ENCODE results near the gene RASGRF1.

RASGRF1 gene

GRCh38 chr15:78932258-78932808 lies 158.2 kb downstream of the RASGRF1 start:
- TF ChIP-seq, protein P1, sequence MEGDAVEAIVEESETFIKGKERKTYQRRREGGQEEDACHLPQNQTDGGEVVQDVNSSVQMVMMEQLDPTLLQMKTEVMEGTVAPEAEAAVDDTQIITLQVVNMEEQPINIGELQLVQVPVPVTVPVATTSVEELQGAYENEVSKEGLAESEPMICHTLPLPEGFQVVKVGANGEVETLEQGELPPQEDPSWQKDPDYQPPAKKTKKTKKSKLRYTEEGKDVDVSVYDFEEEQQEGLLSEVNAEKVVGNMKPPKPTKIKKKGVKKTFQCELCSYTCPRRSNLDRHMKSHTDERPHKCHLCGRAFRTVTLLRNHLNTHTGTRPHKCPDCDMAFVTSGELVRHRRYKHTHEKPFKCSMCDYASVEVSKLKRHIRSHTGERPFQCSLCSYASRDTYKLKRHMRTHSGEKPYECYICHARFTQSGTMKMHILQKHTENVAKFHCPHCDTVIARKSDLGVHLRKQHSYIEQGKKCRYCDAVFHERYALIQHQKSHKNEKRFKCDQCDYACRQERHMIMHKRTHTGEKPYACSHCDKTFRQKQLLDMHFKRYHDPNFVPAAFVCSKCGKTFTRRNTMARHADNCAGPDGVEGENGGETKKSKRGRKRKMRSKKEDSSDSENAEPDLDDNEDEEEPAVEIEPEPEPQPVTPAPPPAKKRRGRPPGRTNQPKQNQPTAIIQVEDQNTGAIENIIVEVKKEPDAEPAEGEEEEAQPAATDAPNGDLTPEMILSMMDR (IDR thresholded peaks at IDR 0.05), result no peak

- TF ChIP-seq, protein P1 (IDR thresholded peaks at IDR 0.05), result no peak
These were observed 158.9 kb downstream of the RASGRF1 start for GRCh38 chr15:78931439-78932257.

DNA sequence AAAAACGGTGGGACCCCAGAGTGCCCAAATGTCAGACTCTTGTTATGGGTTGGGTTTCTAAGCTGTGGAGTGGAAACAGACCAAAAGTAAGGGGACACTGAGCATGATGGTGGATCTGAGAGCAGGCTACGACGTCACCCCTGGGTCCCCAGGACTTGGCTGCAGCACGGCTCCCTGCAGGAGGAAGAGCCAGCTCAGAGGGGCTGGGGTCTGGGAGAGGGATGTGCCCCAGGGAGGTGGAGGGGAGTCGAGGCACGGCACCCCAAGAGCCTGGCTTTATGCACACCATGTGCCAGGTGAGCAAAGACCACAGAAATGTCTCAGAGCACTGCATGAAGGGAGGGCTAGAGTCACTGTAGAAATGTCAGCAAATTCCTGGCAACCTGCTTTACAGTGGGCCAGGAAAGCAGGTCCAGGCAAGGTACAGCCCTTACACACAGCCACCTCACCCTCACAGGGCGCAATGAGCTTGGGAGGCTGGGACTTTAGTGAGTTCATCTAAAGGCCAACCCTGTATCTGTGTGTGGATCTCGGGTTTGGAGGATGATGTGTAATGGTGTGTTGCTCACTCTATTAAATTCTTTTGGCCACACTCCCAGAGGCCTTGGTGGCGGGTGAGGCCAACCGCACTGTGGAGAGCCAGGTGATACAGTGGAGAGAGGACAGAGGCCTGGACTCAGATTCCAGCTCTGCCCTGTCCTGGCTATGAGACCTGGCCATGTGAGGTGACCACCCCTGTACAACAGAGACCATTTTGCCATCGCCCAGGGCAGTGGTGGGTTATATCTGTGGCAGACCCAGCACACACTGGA lies 159.8 kb downstream of the RASGRF1 start:
- TF ChIP-seq, protein P1 (IDR thresholded peaks at IDR 0.05), result no peak

GRCh38 chr15:78929536-78930264 lies 160.9 kb downstream of the RASGRF1 start:
- TF ChIP-seq, protein P1 (IDR thresholded peaks at IDR 0.05), result no peak

- TF ChIP-seq, protein P1 (IDR thresholded peaks at IDR 0.05), result no peak
These were observed 161.9 kb downstream of the RASGRF1 start for GRCh38 chr15:78928616-78929093.

DNA sequence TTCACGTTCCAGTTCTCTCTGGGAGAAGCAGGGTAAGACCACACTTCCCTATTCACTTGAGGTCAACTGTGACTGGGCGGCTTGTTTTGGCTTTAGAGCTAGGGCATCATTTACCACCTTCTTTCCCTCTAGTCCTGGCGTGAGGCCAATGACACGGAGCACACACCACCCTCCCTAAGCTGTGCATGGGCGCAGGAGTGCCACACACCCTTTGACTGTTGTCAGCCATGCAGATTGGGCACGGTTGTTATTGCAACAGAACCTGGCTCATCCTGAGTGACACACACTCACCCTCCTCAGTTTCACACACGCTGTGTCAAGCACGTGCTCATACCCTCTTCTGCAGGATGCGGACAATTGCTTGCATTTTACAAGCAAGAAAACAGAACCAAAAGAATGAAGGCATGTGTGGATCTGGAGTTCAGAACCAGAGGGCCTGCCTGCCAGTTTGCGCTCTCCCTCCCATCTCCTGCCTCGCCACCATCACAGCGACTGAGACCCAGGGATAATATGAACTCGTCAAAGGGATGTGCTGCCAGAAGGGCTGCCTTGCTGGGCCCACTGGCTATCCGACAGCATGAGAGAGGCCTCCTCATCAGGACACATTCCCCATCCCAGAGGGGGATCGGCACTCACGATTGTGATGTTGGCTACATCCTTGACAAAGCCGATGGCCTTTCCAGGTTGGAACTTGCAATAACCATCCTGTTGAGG lies 163.3 kb downstream of the RASGRF1 start:
- TF ChIP-seq, protein P1 (IDR thresholded peaks at IDR 0.05), result no peak

Data from LNCAP (cell line).